ENCODE results near the gene PIGZ. TPM values are rescaled to one million over a fixed set of nuclear protein-coding genes. Genes with fewer than 3 reads are reported as not detected.

The PIGZ gene
- total and polyA plus RNA-seq, 4 donors = 1.4 to 5.5 (median 2.2) TPM

- Histone ChIP-seq H3K9me3 (ENCODE audit: control insufficient read depth in 4 of 4, insufficient read depth in 3 of 4, low read length in 3 of 4) (peaks cover 0 to 6% (median 2%) of the 10 kb centered on the region in 4 donors), H3K27me3 (ENCODE audit: control insufficient read depth in 3 of 3, insufficient read depth in 3 of 3, low read length in 2 of 3) (no peaks in the 10 kb centered on the region), H3K4me1 (ENCODE audit: control insufficient read depth in 5 of 5, insufficient read depth in 5 of 5, low read length in 5 of 5) (no peaks in the 10 kb centered on the region), H3K4me3 (no peak overlapping the region), H3K36me3 (ENCODE audit: control insufficient read depth in 4 of 4, insufficient read depth in 4 of 4, low read length in 4 of 4) (no peaks in the 10 kb centered on the region), H3K27ac (ENCODE audit: low read depth in 1 of 2, low read length in 1 of 2) (no peak overlapping the region), H3K9ac (ENCODE audit: insufficient read depth in 1 of 2, low read length in 2 of 2) (no peak overlapping the region)
- DNase-seq = no peak
- WGBS, 2 donors = 85 to 91% methylated on average over 10 of the region's 10 CpGs
- ATAC-seq (ENCODE audit: insufficient read depth, low FRiP score) = no peak
- no peak for TF ChIP-seq CTCF (IDR thresholded peaks at IDR 0.05; ENCODE audit: control extremely low read depth, extremely low read depth)
Measured at GRCh38 chr3:196987022-196987421, 18.4 kb upstream of the PIGZ start.

GRCh38 chr3:196985954-196986885 lies 17.6 kb upstream of the PIGZ start:
- Histone ChIP-seq H3K4me1 (ENCODE audit: control insufficient read depth in 5 of 5, insufficient read depth in 5 of 5, low read length in 5 of 5) (no peaks in the 10 kb centered on the region), H3K27ac (ENCODE audit: low read depth in 1 of 2, low read length in 1 of 2) (no peak overlapping the region), H3K36me3 (ENCODE audit: control insufficient read depth in 4 of 4, insufficient read depth in 4 of 4, low read length in 4 of 4) (no peaks in the 10 kb centered on the region), H3K9ac (ENCODE audit: insufficient read depth in 1 of 2, low read length in 2 of 2) (no peak overlapping the region), H3K27me3 (ENCODE audit: control insufficient read depth in 3 of 3, insufficient read depth in 3 of 3, low read length in 2 of 3) (no peaks in the 10 kb centered on the region), H3K9me3 (ENCODE audit: control insufficient read depth in 4 of 4, insufficient read depth in 3 of 4, low read length in 3 of 4) (peaks cover 0 to 6% (median 2%) of the 10 kb centered on the region in 4 donors), H3K4me3 (no peak overlapping the region)
- 89 to 91% methylated on average over 9 of the region's 9 CpGs for WGBS, 2 donors
- DNase-seq = peak in 1 of 3 donors; percentile 1
- ATAC-seq (ENCODE audit: insufficient read depth, low FRiP score) = no peak
- TF ChIP-seq CTCF (IDR thresholded peaks at IDR 0.05; ENCODE audit: control extremely low read depth, extremely low read depth) = no peak

- no peak overlapping the region for H3K27ac ChIP-seq (ENCODE audit: low read depth in 1 of 2, low read length in 1 of 2)
- TF ChIP-seq CTCF (IDR thresholded peaks at IDR 0.05; ENCODE audit: control extremely low read depth, extremely low read depth) = no peak
- no peaks in the 10 kb centered on the region for H3K36me3 ChIP-seq (ENCODE audit: control insufficient read depth in 4 of 4, insufficient read depth in 4 of 4, low read length in 4 of 4)
- no peak for ATAC-seq (ENCODE audit: insufficient read depth, low FRiP score)
- no peak overlapping the region for H3K4me3 ChIP-seq
- WGBS, 2 donors = 85 to 89% methylated on average over 6 of the region's 6 CpGs
- H3K9me3 ChIP-seq (ENCODE audit: control insufficient read depth in 4 of 4, insufficient read depth in 3 of 4, low read length in 3 of 4) = peaks cover 0 to 6% (median 2%) of the 10 kb centered on the region in 4 donors
- H3K9ac ChIP-seq (ENCODE audit: insufficient read depth in 1 of 2, low read length in 2 of 2) = no peak overlapping the region
- no peaks in the 10 kb centered on the region for H3K4me1 ChIP-seq (ENCODE audit: control insufficient read depth in 5 of 5, insufficient read depth in 5 of 5, low read length in 5 of 5)
- DNase-seq = peak in 1 of 3 donors; percentile 1
- no peaks in the 10 kb centered on the region for H3K27me3 ChIP-seq (ENCODE audit: control insufficient read depth in 3 of 3, insufficient read depth in 3 of 3, low read length in 2 of 3)
Measured at GRCh38 chr3:196985298-196985697, 16.7 kb upstream of the PIGZ start.

All from lung (tissue), 12 donors.